Measurements from ENCODE around the gene CRADD. TPM values are rescaled to one million over a fixed set of nuclear protein-coding genes. Genes with fewer than 3 reads are reported as not detected.

CRADD gene
- total and polyA plus RNA-seq, 5 experiments from 2014 or later: 9.9 to 13.7 (median 13.0) TPM

GRCh38 chr12:93895089-93895445 is 217.9 kb downstream of the CRADD start:
- peaks cover 0 to 2% (median 0%) of the 10 kb centered on the region in 5 donors for H3K27me3 Mint-ChIP-seq
- DNase-seq (no peak), ATAC-seq (no peak)
- peaks cover 4 to 13% (median 9%) of the 10 kb centered on the region in 4 donors for H3K4me1 Mint-ChIP-seq
- no peaks in the 10 kb centered on the region for H3K36me3 Mint-ChIP-seq
- H3K9me3 Mint-ChIP-seq: no peaks in the 10 kb centered on the region
- no peak overlapping the region for H3K27ac Mint-ChIP-seq
- H3K4me3 Mint-ChIP-seq: no peak overlapping the region
- POLR2A ChIA-PET: no interaction called here

GRCh38 chr12:93896427-93896826 is 219.3 kb downstream of the CRADD start:
- H3K4me3 Mint-ChIP-seq: no peak overlapping the region
- ATAC-seq (no peak), DNase-seq (no peak)
- no peaks in the 10 kb centered on the region for H3K36me3 Mint-ChIP-seq
- peaks cover 4 to 13% (median 9%) of the 10 kb centered on the region in 4 donors for H3K4me1 Mint-ChIP-seq
- no peak overlapping the region for H3K27ac Mint-ChIP-seq
- POLR2A ChIA-PET: no interaction called here
- no peaks in the 10 kb centered on the region for H3K9me3 Mint-ChIP-seq
- peaks cover 0 to 2% (median 0%) of the 10 kb centered on the region in 5 donors for H3K27me3 Mint-ChIP-seq

- Mint-ChIP-seq H3K27me3 (peaks cover 0 to 2% (median 0%) of the 10 kb centered on the region in 5 donors), H3K36me3 (peaks cover 0 to 5% (median 0%) of the 10 kb centered on the region in 3 donors), H3K9me3 (peaks cover 0 to 4% (median under 1%) of the 10 kb centered on the region in 9 donors), H3K4me1 (peaks cover 4 to 13% (median 9%) of the 10 kb centered on the region in 4 donors), H3K27ac (peak overlapping the region in 1 of 10 donors; percentile 21), H3K4me3 (no peak overlapping the region)
- DNase-seq: no peak
- no peak for ATAC-seq
- POLR2A ChIA-PET: no interaction called here
Observed at GRCh38 chr12:93896952-93897351, 219.8 kb downstream of the CRADD start.

GRCh38 chr12:93901739-93902138 is 224.6 kb downstream of the CRADD start:
- no peak for DNase-seq
- Mint-ChIP-seq H3K27ac (no peak overlapping the region), H3K4me3 (no peak overlapping the region), H3K36me3 (peaks cover 0 to 11% (median 2%) of the 10 kb centered on the region in 3 donors), H3K9me3 (peaks cover 0 to 13% (median 4%) of the 10 kb centered on the region in 9 donors), H3K4me1 (peaks cover 4 to 11% (median 8%) of the 10 kb centered on the region in 4 donors), H3K27me3 (no peaks in the 10 kb centered on the region)
- POLR2A ChIA-PET: no interaction called here
- no peak for ATAC-seq

GRCh38 chr12:93902192-93902591 is 225.0 kb downstream of the CRADD start:
- peaks cover 4 to 11% (median 8%) of the 10 kb centered on the region in 4 donors for H3K4me1 Mint-ChIP-seq
- peaks cover 0 to 13% (median 4%) of the 10 kb centered on the region in 9 donors for H3K9me3 Mint-ChIP-seq
- H3K27me3 Mint-ChIP-seq: peaks cover 0 to 2% (median 0%) of the 10 kb centered on the region in 5 donors
- peaks cover 0 to 11% (median 2%) of the 10 kb centered on the region in 3 donors for H3K36me3 Mint-ChIP-seq
- ATAC-seq (no peak), DNase-seq (no peak)
- POLR2A ChIA-PET: no interaction called here
- H3K4me3 Mint-ChIP-seq: no peak overlapping the region
- no peak overlapping the region for H3K27ac Mint-ChIP-seq

- H3K4me1 Mint-ChIP-seq: peaks cover 4 to 9% (median 7%) of the 10 kb centered on the region in 4 donors
- POLR2A ChIA-PET: no interaction called here
Observed at GRCh38 chr12:93902736-93903562, 225.8 kb downstream of the CRADD start.

GRCh38 chr12:93904124-93904523 is 226.9 kb downstream of the CRADD start:
- Mint-ChIP-seq H3K9me3 (peaks cover 0 to 13% (median 4%) of the 10 kb centered on the region in 9 donors), H3K36me3 (peaks cover 0 to 11% (median 2%) of the 10 kb centered on the region in 3 donors), H3K4me1 (peaks cover 0 to 4% (median under 1%) of the 10 kb centered on the region in 4 donors), H3K27ac (no peak overlapping the region), H3K4me3 (no peak overlapping the region), H3K27me3 (peaks cover 0 to 4% (median 0%) of the 10 kb centered on the region in 5 donors)
- DNase-seq (no peak), ATAC-seq (no peak)
- POLR2A ChIA-PET: no interaction called here

More at GRCh38 chr12:93902736-93903562, 225.8 kb downstream of the CRADD start:
- ATAC-seq: no peak
- H3K27ac Mint-ChIP-seq: no peak overlapping the region
- peaks cover 0 to 11% (median 2%) of the 10 kb centered on the region in 3 donors for H3K36me3 Mint-ChIP-seq
- H3K9me3 Mint-ChIP-seq: peaks cover 0 to 13% (median 4%) of the 10 kb centered on the region in 9 donors
- peaks cover 0 to 4% (median 0%) of the 10 kb centered on the region in 5 donors for H3K27me3 Mint-ChIP-seq
- no peak overlapping the region for H3K4me3 Mint-ChIP-seq
- no peak for DNase-seq

GRCh38 chr12:93908264-93908663 is 231.1 kb downstream of the CRADD start:
- DNase-seq: no peak
- Mint-ChIP-seq H3K9me3 (peaks cover 0 to 1% (median 0%) of the 10 kb centered on the region in 9 donors), H3K27ac (no peak overlapping the region), H3K27me3 (peaks cover 0 to 4% (median 0%) of the 10 kb centered on the region in 5 donors), H3K36me3 (no peaks in the 10 kb centered on the region), H3K4me1 (peaks cover 0 to 2% (median 0%) of the 10 kb centered on the region in 4 donors), H3K4me3 (no peak overlapping the region)
- POLR2A ChIA-PET: no interaction called here
- no peak for ATAC-seq

- no peak for ATAC-seq
- no peaks in the 10 kb centered on the region for H3K4me1 Mint-ChIP-seq
- H3K27me3 Mint-ChIP-seq: peaks cover 0 to 4% (median 0%) of the 10 kb centered on the region in 5 donors
- H3K9me3 Mint-ChIP-seq: no peaks in the 10 kb centered on the region
- H3K36me3 Mint-ChIP-seq: no peaks in the 10 kb centered on the region
- POLR2A ChIA-PET: no interaction called here
- H3K4me3 Mint-ChIP-seq: no peak overlapping the region
- no peak overlapping the region for H3K27ac Mint-ChIP-seq
- no peak for DNase-seq
Observed at GRCh38 chr12:93908846-93909567, 231.8 kb downstream of the CRADD start.

- Mint-ChIP-seq H3K4me1 (no peaks in the 10 kb centered on the region), H3K9me3 (no peaks in the 10 kb centered on the region), H3K27me3 (peaks cover 0 to 4% (median 2%) of the 10 kb centered on the region in 5 donors), H3K4me3 (no peak overlapping the region), H3K36me3 (no peaks in the 10 kb centered on the region), H3K27ac (no peak overlapping the region)
- no peak for ATAC-seq
- POLR2A ChIA-PET: no interaction called here
- no peak for DNase-seq
Observed at GRCh38 chr12:93911396-93911795, 234.2 kb downstream of the CRADD start.

- H3K27ac Mint-ChIP-seq: peak overlapping the region in 1 of 10 donors; percentile 4
- no peak for ATAC-seq
- H3K4me3 Mint-ChIP-seq: no peak overlapping the region
- POLR2A ChIA-PET: no interaction called here
- no peaks in the 10 kb centered on the region for H3K9me3 Mint-ChIP-seq
- H3K36me3 Mint-ChIP-seq: no peaks in the 10 kb centered on the region
- peaks cover 0 to 3% (median 2%) of the 10 kb centered on the region in 5 donors for H3K27me3 Mint-ChIP-seq
- no peak for DNase-seq
- no peaks in the 10 kb centered on the region for H3K4me1 Mint-ChIP-seq
Observed at GRCh38 chr12:93912086-93912733, 235.0 kb downstream of the CRADD start.

- H3K4me3 Mint-ChIP-seq: no peak overlapping the region
- H3K27me3 Mint-ChIP-seq: peaks cover 0 to 3% (median 0%) of the 10 kb centered on the region in 5 donors
- POLR2A ChIA-PET: no interaction called here
- no peaks in the 10 kb centered on the region for H3K9me3 Mint-ChIP-seq
- ATAC-seq (no peak), DNase-seq (no peak)
- no peaks in the 10 kb centered on the region for H3K4me1 Mint-ChIP-seq
- H3K36me3 Mint-ChIP-seq: no peaks in the 10 kb centered on the region
- no peak overlapping the region for H3K27ac Mint-ChIP-seq
Observed at GRCh38 chr12:93913845-93914244, 236.7 kb downstream of the CRADD start.
